ENCODE results near the gene SIGLEC7. TPM values are rescaled to one million over a fixed set of nuclear protein-coding genes. Genes with fewer than 3 reads are reported as not detected.
"Not testable (repeated sequence)": the region's sequence is repeated elsewhere in the genome, so short reads cannot be mapped to it uniquely, and the experiment has no call there.

The SIGLEC7 gene
- total RNA-seq, 1 donor from 2014 or later = not detected

- no peak for TF ChIP-seq CTCF (IDR thresholded peaks at IDR 0.05; ENCODE audit: insufficient read depth, low read length, poor library complexity, severe bottlenecking)
- no peak for DNase-seq (ENCODE audit: low read depth)
- Histone ChIP-seq H3K36me3 (ENCODE audit: control insufficient read depth, insufficient read depth, low read length) (no peaks in the 10 kb centered on the region), H3K4me3 (ENCODE audit: low read depth, low read length) (no peak overlapping the region), H3K27me3 (ENCODE audit: control insufficient read depth, insufficient read depth, low read length) (no peaks in the 10 kb centered on the region)
Measured at GRCh38 chr19:51137792-51138425, 4.2 kb upstream of the SIGLEC7 start.

- H3K4me3 ChIP-seq (ENCODE audit: low read depth, low read length) = no peak overlapping the region
- H3K27me3 ChIP-seq (ENCODE audit: control insufficient read depth, insufficient read depth, low read length) = no peaks in the 10 kb centered on the region
- DNase-seq (ENCODE audit: low read depth) = no peak
- no peak for TF ChIP-seq CTCF (IDR thresholded peaks at IDR 0.05; ENCODE audit: insufficient read depth, low read length, poor library complexity, severe bottlenecking)
- H3K36me3 ChIP-seq (ENCODE audit: control insufficient read depth, insufficient read depth, low read length) = no peaks in the 10 kb centered on the region
Measured at GRCh38 chr19:51138549-51138979, 3.5 kb upstream of the SIGLEC7 start.

GRCh38 chr19:51139299-51140014, 2.6 kb upstream of the SIGLEC7 start:
- Histone ChIP-seq H3K27me3 (ENCODE audit: control insufficient read depth, insufficient read depth, low read length) (no peaks in the 10 kb centered on the region), H3K4me3 (ENCODE audit: low read depth, low read length) (no peak overlapping the region), H3K36me3 (ENCODE audit: control insufficient read depth, insufficient read depth, low read length) (no peaks in the 10 kb centered on the region)
- DNase-seq (ENCODE audit: low read depth) = no peak
- no peak for TF ChIP-seq CTCF (IDR thresholded peaks at IDR 0.05; ENCODE audit: insufficient read depth, low read length, poor library complexity, severe bottlenecking)

GRCh38 chr19:51140441-51140840, 1.7 kb upstream of the SIGLEC7 start:
- no peak for TF ChIP-seq CTCF (IDR thresholded peaks at IDR 0.05; ENCODE audit: insufficient read depth, low read length, poor library complexity, severe bottlenecking)
- H3K4me3 ChIP-seq (ENCODE audit: low read depth, low read length) = no peak overlapping the region
- DNase-seq (ENCODE audit: low read depth) = no peak
- H3K27me3 ChIP-seq (ENCODE audit: control insufficient read depth, insufficient read depth, low read length) = no peaks in the 10 kb centered on the region
- no peaks in the 10 kb centered on the region for H3K36me3 ChIP-seq (ENCODE audit: control insufficient read depth, insufficient read depth, low read length)

GRCh38 chr19:51141181-51141580, 920 bp upstream of the SIGLEC7 start:
- Histone ChIP-seq H3K36me3 (ENCODE audit: control insufficient read depth, insufficient read depth, low read length) (no peaks in the 10 kb centered on the region), H3K4me3 (ENCODE audit: low read depth, low read length) (no peak overlapping the region), H3K27me3 (ENCODE audit: control insufficient read depth, insufficient read depth, low read length) (no peaks in the 10 kb centered on the region)
- no peak for DNase-seq (ENCODE audit: low read depth)
- no peak for TF ChIP-seq CTCF (IDR thresholded peaks at IDR 0.05; ENCODE audit: insufficient read depth, low read length, poor library complexity, severe bottlenecking)

GRCh38 chr19:51142809-51143475, 841 bp downstream of the SIGLEC7 start:
- not testable (repeated sequence) for H3K36me3 ChIP-seq (ENCODE audit: control insufficient read depth, insufficient read depth, low read length); H3K4me3 ChIP-seq (ENCODE audit: low read depth, low read length); H3K27me3 ChIP-seq (ENCODE audit: control insufficient read depth, insufficient read depth, low read length); DNase-seq (ENCODE audit: low read depth)
